Aorta (tissue), 5 donors: ENCODE measurements around the gene C3orf18. TPM values are rescaled to one million over a fixed set of nuclear protein-coding genes. Genes with fewer than 3 reads are reported as not detected.
A peak's percentile ranks its signal among the peaks of the same experiment; 100 is the strongest.

Experiments
- ATAC-seq: fragments of 200-7000 bp; cut with Tn5 transposase; one replicate; pipeline ENCODE4 v1.9.1; 2022; ENCODE audit warnings: moderate library complexity; ENCODE audit not compliant: low FRiP score
- DNase-seq, 2 donors: peaks; one replicate each; pipeline ENCODE4 v3.0.0-alpha.2; 2020
- H3K27ac ChIP-seq, 2 donors: one replicate each; pipeline ENCODE4 v1.5.1; 2013; ENCODE audit warnings: low read length in 2 of 2, mild to moderate bottlenecking in 2 of 2, moderate library complexity in 2 of 2, control low read depth in 1 of 2, inconsistent platforms in 1 of 2, low read depth in 1 of 2
- H3K27me3 ChIP-seq, 2 donors: one replicate each; pipeline ENCODE4 v1.6.1; 2013; ENCODE audit warnings: control low read depth in 1 of 2, low read length in 1 of 2, mild to moderate bottlenecking in 1 of 2, moderate library complexity in 1 of 2; ENCODE audit not compliant: insufficient read depth in 2 of 2, control insufficient read depth in 1 of 2
- H3K36me3 ChIP-seq, 2 donors: one replicate each; pipeline ENCODE4 v1.6.1; 2013; ENCODE audit warnings: control low read depth in 1 of 2, low read length in 1 of 2, mild to moderate bottlenecking in 1 of 2; ENCODE audit not compliant: insufficient read depth in 2 of 2, control insufficient read depth in 1 of 2
- H3K4me1 ChIP-seq, 2 donors: one replicate each; pipeline ENCODE4 v1.6.1; 2013; ENCODE audit warnings: low read length in 2 of 2, control low read depth in 1 of 2, mild to moderate bottlenecking in 1 of 2, moderate library complexity in 1 of 2; ENCODE audit not compliant: insufficient read depth in 2 of 2, control insufficient read depth in 1 of 2
- H3K4me3 ChIP-seq, 2 donors: one replicate each; pipeline ENCODE4 v1.5.1; 2013; ENCODE audit warnings: low read length in 2 of 2, control low read depth in 1 of 2, mild to moderate bottlenecking in 1 of 2
- H3K9me3 ChIP-seq: one replicate; pipeline ENCODE4 v1.6.1; 2013; ENCODE audit warnings: mild to moderate bottlenecking, low read length; ENCODE audit not compliant: control insufficient read depth
- WGBS, 2 donors: extraction: QIAGEN DNeasy Blood & Tissue Kit; methylation state at CpG; one replicate each; pipeline ENCODE4 v1.1.7; 2013; 5-methylcytosine and 5-hydroxymethylcytosine counted together
- intact Hi-C, 2 donors: fragments of 100-400 bp; cut with DNase I; formaldehyde crosslinking; loops; one replicate each; pipeline versions ENCODE4 v1.14.2 to v1.15.0; 2022
- polyA plus RNA-seq, 2 donors: library from polyadenylated mRNA; stranded (reverse); fragments of 200-250 nt; gene quantifications; one replicate each; pipeline ENCODE4 v1.2.3, GENCODE V29; 2013
- total RNA-seq, 2 donors: library from RNA; stranded (reverse); fragmentation: NEBNext Ultra II Directional; extraction: Animal tissue kit (Norgen Biotek cat#: 25700); gene quantifications; one replicate each; pipeline ENCODE4 v1.2.1, GENCODE V29; 2021
- donor health status: healthy with polysubstance abuse.
- donor health status: Bipolar disorder and iron deficiency.
- donor health status: DM: no; HTN: no; CAD: no.
- donor health status: DM: no; HTN: no; CAD: no.
- donor health status: DM: yes; HTN: yes; CAD: no.

C3orf18 gene
- total and polyA plus RNA-seq, 4 donors: 8.8 to 18.0 (median 16.1) TPM

- intact Hi-C loops: loop anchor here (5.0 to 10.0 kb wide), 2 partner anchors 800 to 808 kb away; no protein-coding TSS in a partner anchor
- 68 to 72% methylated on average over 1 of the region's 1 CpG for WGBS, 2 donors
- no peak overlapping the region for H3K4me3 ChIP-seq
- ATAC-seq (no peak), DNase-seq (no peak)
- no peaks in the 10 kb centered on the region for H3K4me1 ChIP-seq
- no peak overlapping the region for H3K27ac ChIP-seq
- no peaks in the 10 kb centered on the region for H3K27me3 ChIP-seq
- no peaks in the 10 kb centered on the region for H3K36me3 ChIP-seq
- H3K9me3 ChIP-seq: no peaks in the 10 kb centered on the region
These were observed 6.9 kb upstream of the C3orf18 start for GRCh38 chr3:50574444-50574831.

- Histone ChIP-seq H3K9me3 (no peaks in the 10 kb centered on the region), H3K4me1 (no peaks in the 10 kb centered on the region), H3K27ac (no peak overlapping the region), H3K27me3 (no peaks in the 10 kb centered on the region), H3K36me3 (no peaks in the 10 kb centered on the region), H3K4me3 (no peak overlapping the region)
- DNase-seq (no peak), ATAC-seq (no peak)
- intact Hi-C loops: loop anchor here (5.0 to 10.0 kb wide), 2 partner anchors 801 to 808 kb away; no protein-coding TSS in a partner anchor
- WGBS, 2 donors: 82 to 83% methylated on average over 8 of the region's 8 CpGs
These were observed 6.3 kb upstream of the C3orf18 start for GRCh38 chr3:50573566-50574443.

GRCh38 chr3:50572801-50573371 lies 5.3 kb upstream of the C3orf18 start:
- ATAC-seq (no peak), DNase-seq (no peak)
- H3K36me3 ChIP-seq: no peaks in the 10 kb centered on the region
- no peak overlapping the region for H3K27ac ChIP-seq
- intact Hi-C loops: loop anchor here (1.0 to 10.0 kb wide), 3 partner anchors 41 to 809 kb away; no protein-coding TSS in a partner anchor
- H3K9me3 ChIP-seq: no peaks in the 10 kb centered on the region
- H3K4me3 ChIP-seq: no peak overlapping the region
- H3K27me3 ChIP-seq: no peaks in the 10 kb centered on the region
- H3K4me1 ChIP-seq: no peaks in the 10 kb centered on the region
- WGBS, 2 donors: 81 to 89% methylated on average over 4 of the region's 4 CpGs

GRCh38 chr3:50572158-50572557 lies 4.6 kb upstream of the C3orf18 start:
- DNase-seq: peak; percentile 83 to 88

GRCh38 chr3:50571486-50571885 lies 3.9 kb upstream of the C3orf18 start:
- DNase-seq (no peak), ATAC-seq (no peak)
- Histone ChIP-seq H3K9me3 (no peaks in the 10 kb centered on the region), H3K4me3 (no peak overlapping the region), H3K27ac (no peak overlapping the region), H3K27me3 (no peaks in the 10 kb centered on the region), H3K36me3 (no peaks in the 10 kb centered on the region), H3K4me1 (no peaks in the 10 kb centered on the region)
- intact Hi-C loops: loop anchor here (1.0 to 10.0 kb wide), 3 partner anchors 43 to 811 kb away; no protein-coding TSS in a partner anchor
- WGBS, 2 donors: 69 to 83% methylated on average over 4 of the region's 4 CpGs

More at GRCh38 chr3:50572158-50572557, 4.6 kb upstream of the C3orf18 start:
- Histone ChIP-seq H3K36me3 (no peaks in the 10 kb centered on the region), H3K4me3 (no peak overlapping the region), H3K9me3 (no peaks in the 10 kb centered on the region), H3K4me1 (no peaks in the 10 kb centered on the region), H3K27me3 (no peaks in the 10 kb centered on the region), H3K27ac (no peak overlapping the region)
- no peak for ATAC-seq
- intact Hi-C loops: loop anchor here (1.0 to 10.0 kb wide), 3 partner anchors 42 to 810 kb away; no protein-coding TSS in a partner anchor
- WGBS, 2 donors: 0 to 8% methylated on average over 1 of the region's 1 CpG

- H3K36me3 ChIP-seq: no peaks in the 10 kb centered on the region
- H3K27ac ChIP-seq: no peak overlapping the region
- H3K27me3 ChIP-seq: no peaks in the 10 kb centered on the region
- DNase-seq (no peak), ATAC-seq (no peak)
- no peaks in the 10 kb centered on the region for H3K9me3 ChIP-seq
- intact Hi-C loops: loop anchor here (1.0 to 10.0 kb wide), 3 partner anchors 44 to 812 kb away; no protein-coding TSS in a partner anchor
- H3K4me1 ChIP-seq: no peaks in the 10 kb centered on the region
- H3K4me3 ChIP-seq: no peak overlapping the region
- WGBS, 2 donors: 72 to 74% methylated on average over 5 of the region's 5 CpGs
These were observed 3.1 kb upstream of the C3orf18 start for GRCh38 chr3:50570508-50571279.

- 0% methylated on average over 53 to 55 of the region's 55 CpGs for WGBS, 2 donors
- intact Hi-C loops: loop anchor here in 1 of 2 donors (1.0 kb wide), 1 partner anchor 32 kb away; no protein-coding TSS in a partner anchor
- H3K27me3 ChIP-seq: no peaks in the 10 kb centered on the region
- peak within 1 kb of the TSS in 1 of 2 donors; percentile 72 for H3K27ac ChIP-seq
- H3K36me3 ChIP-seq: no peaks in the 10 kb centered on the region
- ATAC-seq: peak; percentile 95
- H3K9me3 ChIP-seq: no peaks in the 10 kb centered on the region
- peak; percentile 99 for DNase-seq
- H3K4me3 ChIP-seq: peak within 1 kb of the TSS; percentile 56 to 62
- H3K4me1 ChIP-seq: no peaks in the 10 kb centered on the region
These were observed 1.6 kb upstream of the C3orf18 start, which contains the start of gene HEMK1 for GRCh38 chr3:50568947-50569749. TSS of gene HEMK1 (plus strand) at chr3:50569522. CDS start at chr3:50571105, 1,583 bp downstream.
